Measurements from ENCODE around the gene COX7A2. TPM values are rescaled to one million over a fixed set of nuclear protein-coding genes. Genes with fewer than 3 reads are reported as not detected.

COX7A2 gene
- total RNA-seq, 2 donors from 2014 or later, result 50.1 to 139 TPM

DNA sequence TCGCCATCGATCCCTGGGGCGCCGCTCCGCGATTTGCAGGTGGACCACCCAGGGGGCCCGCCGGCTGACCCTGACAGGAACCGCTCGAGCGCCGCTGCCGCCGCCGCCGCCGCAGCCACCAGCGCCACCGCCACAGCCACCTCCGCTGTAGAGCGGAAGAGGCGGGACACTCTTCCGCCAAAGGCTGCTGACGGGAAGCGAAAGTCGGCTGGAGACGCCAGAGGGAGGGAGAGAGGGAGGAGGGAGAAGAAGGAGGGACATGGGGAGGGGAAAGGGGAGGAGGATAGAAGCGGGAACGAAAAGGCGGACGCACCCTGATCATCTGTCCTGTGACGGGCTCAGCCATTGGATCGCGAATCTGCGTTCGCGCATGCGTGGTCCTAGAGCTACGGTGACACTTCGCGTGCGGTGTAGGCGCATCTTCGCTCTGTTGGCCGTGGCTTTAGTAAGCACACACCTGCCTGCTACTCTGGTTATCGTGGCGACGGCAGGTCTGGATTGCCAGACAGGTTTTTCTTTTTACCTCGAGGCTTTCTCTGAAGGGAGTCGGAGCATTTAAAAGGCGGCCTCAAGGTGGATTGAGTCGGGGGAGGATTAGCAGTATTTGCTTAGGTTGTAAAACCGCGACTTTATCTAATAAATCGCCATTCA, 41.2 kb upstream of the COX7A2 start, which contains the start of gene TMEM30A:
Gene TMEM30A, minus strand, starts transcription at position 161 of the 651 bp plus-strand sequence. Its CDS starts 154 bp downstream, at position 7.
- Histone ChIP-seq H3K36me3 (replicated peaks in 1 of 2; ENCODE audit: insufficient read depth in 1 of 2, low read depth in 2 of 2) (no peaks in the 10 kb centered on the region), H3K4me3 (peak within 1 kb of the TSS; percentile 77 to 85), H3K27me3 (no peaks in the 10 kb centered on the region), H3K4me1 (peaks cover 68% of the 10 kb centered on the region), H3K9me3 (no peaks in the 10 kb centered on the region), H3K27ac (peak within 1 kb of the TSS; percentile 81 to 90 (median 85))
- TF ChIP-seq POLR2A (IDR thresholded peaks at IDR 0.05) (peak; percentile 88 to 93 (median 90)), CTCF (IDR thresholded peaks at IDR 0.05) (peak in 2 of 7 experiments; percentile 17 to 29)
- DNase-seq (peak; percentile 96 to 99 (median 98)), ATAC-seq (peak; percentile 99)
- intact Hi-C loops (cut with DNase I), result no loop called here
- 0% methylated on average over 54 to 55 of the region's 55 CpGs for WGBS, 2 donors

DNA sequence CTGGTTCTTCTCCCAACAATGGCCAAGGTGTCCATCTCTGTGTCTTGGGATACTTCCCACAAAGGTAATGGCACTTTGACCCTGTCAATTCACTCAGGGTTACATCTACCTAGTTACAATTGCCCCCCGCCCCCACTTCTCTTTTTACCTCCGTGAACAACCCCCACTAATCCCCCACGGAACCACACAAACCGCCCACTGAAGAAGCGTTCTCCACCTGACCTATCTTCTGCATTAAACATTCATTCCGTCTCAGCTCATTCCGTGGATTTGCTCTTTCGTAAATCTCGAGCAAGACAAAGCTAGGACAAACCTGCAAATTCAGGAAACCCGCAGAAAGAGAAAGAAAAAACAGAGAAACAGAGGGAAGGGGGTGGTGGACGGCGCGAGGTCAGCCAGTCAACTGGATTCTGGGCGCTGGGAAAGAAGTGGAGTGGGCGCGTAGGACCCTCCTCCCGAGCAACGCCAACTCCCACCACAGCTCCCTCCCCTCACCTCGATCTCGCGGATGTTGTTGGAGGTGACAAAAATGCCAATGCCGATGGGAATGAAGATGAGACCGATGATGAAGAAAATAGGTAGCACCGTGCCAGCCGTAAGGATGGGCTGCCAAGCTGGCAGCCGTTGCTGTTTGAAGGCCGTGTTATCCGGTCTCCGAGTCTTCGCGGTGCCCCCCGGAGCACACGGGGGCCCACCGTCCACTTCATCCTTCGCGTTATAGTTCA, 40.5 kb upstream of the COX7A2 start:
- H3K36me3 ChIP-seq (replicated peaks in 1 of 2; ENCODE audit: insufficient read depth in 1 of 2, low read depth in 2 of 2), result no peaks in the 10 kb centered on the region
- no peaks in the 10 kb centered on the region for H3K9me3 ChIP-seq
- peak overlapping the region; percentile 81 to 90 (median 85) for H3K27ac ChIP-seq
- intact Hi-C loops (cut with DNase I), result no loop called here
- peak overlapping the region; percentile 77 to 85 for H3K4me3 ChIP-seq
- 0 to 1% methylated on average over 36 of the region's 36 CpGs for WGBS, 2 donors
- H3K4me1 ChIP-seq, result peaks cover 68% of the 10 kb centered on the region
- DNase-seq, result no peak
- no peaks in the 10 kb centered on the region for H3K27me3 ChIP-seq
- no peak for TF ChIP-seq POLR2A (IDR thresholded peaks at IDR 0.05)
- no peak for TF ChIP-seq CTCF (IDR thresholded peaks at IDR 0.05)
- ATAC-seq, result peak; percentile 23

DNA sequence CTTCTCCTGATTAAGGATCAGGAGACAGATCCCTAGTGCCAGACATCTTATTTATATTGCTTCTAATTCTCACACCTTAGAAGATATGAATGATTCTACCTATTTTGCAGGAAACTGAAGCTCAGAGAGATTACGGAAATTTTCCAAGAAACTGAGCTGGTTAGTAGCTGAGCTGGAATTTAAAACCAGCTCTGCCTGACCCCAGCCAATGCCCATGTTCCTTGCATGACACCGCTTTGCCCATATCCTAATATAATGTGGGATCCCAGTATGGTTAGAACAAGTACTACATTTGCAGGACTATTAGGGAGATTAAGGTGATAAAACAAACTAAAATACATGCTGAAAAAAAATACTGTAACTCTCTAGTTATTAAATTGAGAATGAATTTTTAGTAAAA, 39.1 kb upstream of the COX7A2 start:
- Histone ChIP-seq H3K4me1 (peaks cover 69% of the 10 kb centered on the region), H3K4me3 (no peak overlapping the region)
- TF ChIP-seq POLR2A (IDR thresholded peaks at IDR 0.05), result no peak
- no peak for TF ChIP-seq CTCF (IDR thresholded peaks at IDR 0.05)

DNA sequence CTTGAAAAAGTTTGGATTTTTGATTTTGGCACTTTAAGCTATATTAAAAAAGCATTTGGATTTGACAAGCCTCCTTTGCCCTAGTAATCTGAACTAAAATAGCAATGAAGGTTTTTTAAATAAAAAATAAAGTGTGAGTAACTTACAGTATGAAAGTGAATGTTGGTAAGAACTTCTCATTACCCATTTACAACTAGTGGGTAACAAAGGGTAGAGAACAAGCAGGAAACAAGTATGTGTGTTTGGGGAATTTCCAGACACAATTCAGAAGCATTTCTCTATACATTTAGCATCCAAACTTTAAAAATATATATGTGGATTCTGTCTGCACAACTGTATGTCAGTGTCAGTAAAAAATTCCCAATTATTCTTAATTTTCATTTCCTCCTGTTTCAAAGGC, 38.1 kb upstream of the COX7A2 start:
- intact Hi-C loops (cut with DNase I), result no loop called here
- peaks cover 68% of the 10 kb centered on the region for H3K4me1 ChIP-seq
- ATAC-seq (no peak), DNase-seq (no peak)
- no peaks in the 10 kb centered on the region for H3K9me3 ChIP-seq
- H3K36me3 ChIP-seq (replicated peaks in 1 of 2; ENCODE audit: insufficient read depth in 1 of 2, low read depth in 2 of 2), result no peaks in the 10 kb centered on the region
- no peak for TF ChIP-seq POLR2A (IDR thresholded peaks at IDR 0.05)
- no peak for TF ChIP-seq CTCF (IDR thresholded peaks at IDR 0.05)
- peak overlapping the region in 1 of 4 donors; percentile 60 for H3K27ac ChIP-seq
- H3K27me3 ChIP-seq, result no peaks in the 10 kb centered on the region
- H3K4me3 ChIP-seq, result no peak overlapping the region

More for the DNA sequence above, 39.1 kb upstream of the COX7A2 start:
- ATAC-seq (no peak), DNase-seq (no peak)
- intact Hi-C loops (cut with DNase I), result no loop called here
- H3K27ac ChIP-seq, result no peak overlapping the region
- no peaks in the 10 kb centered on the region for H3K27me3 ChIP-seq
- no peaks in the 10 kb centered on the region for H3K9me3 ChIP-seq
- H3K36me3 ChIP-seq (replicated peaks in 1 of 2; ENCODE audit: insufficient read depth in 1 of 2, low read depth in 2 of 2), result no peaks in the 10 kb centered on the region
- WGBS, 2 donors, result 30 to 48% methylated on average over 2 of the region's 2 CpGs
